Esophagus muscularis mucosa (tissue), 4 donors: ENCODE data around the gene RND1. TPM values are rescaled to one million over a fixed set of nuclear protein-coding genes. Genes with fewer than 3 reads are reported as not detected.

Source experiments
- DNase-seq: peaks from one replicate; pipeline ENCODE4 v3.0.0-alpha.2; 2017; ENCODE audit errors: extremely low spot score
- H3K27ac ChIP-seq, 4 donors: fragments of 200-600 bp; sonication (generic); replicated peaks in 1 of 4; 1 replicate in 3 of 4; 2 replicates in 1 of 4; pipeline ENCODE4 v1.5.1; 2016 to 2019; ENCODE audit warnings: mild to moderate bottlenecking in 1 of 4
- H3K27me3 ChIP-seq, 4 donors: fragments of 200-600 bp; sonication (generic); one replicate each; pipeline versions ENCODE4 v1.5.1 to v1.6.0; 2016 to 2019
- H3K36me3 ChIP-seq, 4 donors: fragments of 200-600 bp; sonication (generic); one replicate each; pipeline ENCODE4 v1.5.1; 2016 to 2019
- H3K4me1 ChIP-seq, 4 donors: fragments of 200-600 bp; sonication (generic); one replicate each; pipeline ENCODE4 v1.5.1; 2016 to 2019
- H3K4me3 ChIP-seq, 4 donors: fragments of 200-600 bp; sonication (generic); 1 replicate in 2 of 4; 2 replicates in 2 of 4; pipeline ENCODE4 v1.5.1; 2016 to 2019; ENCODE audit warnings: mild to moderate bottlenecking in 4 of 4, moderate library complexity in 1 of 4
- H3K9me3 ChIP-seq, 4 donors: fragments of 200-600 bp; sonication (generic); 1 replicate in 3 of 4; 2 replicates in 1 of 4; pipeline ENCODE4 v1.5.1; 2016 to 2019
- CTCF ChIP-seq, 3 experiments: fragments of 200-600 bp in 2 of 3; fragments of 450-650 bp in 1 of 3; sonication (generic) in 2 of 3; IDR thresholded peaks; one replicate each; pipeline ENCODE4 v1.5.1; 2017 to 2019; ENCODE audit warnings: antibody characterized with exemption in 3 of 3, mild to moderate bottlenecking in 2 of 3, moderate library complexity in 1 of 3
- EP300 ChIP-seq: sonication (generic); formaldehyde crosslinking; IDR thresholded peaks from one replicate; pipeline ENCODE4 v1.6.1; 2017; ENCODE audit warnings: antibody characterized with exemption
- POLR2A ChIP-seq: fragments of 450-650 bp; IDR thresholded peaks from one replicate; pipeline ENCODE4 v1.6.1; 2017; ENCODE audit warnings: antibody characterized with exemption, moderate library complexity, mild to moderate bottlenecking, low read depth
- POLR2AphosphoS5 ChIP-seq, 2 donors: sonication (generic); formaldehyde crosslinking; IDR thresholded peaks; one replicate each; pipeline ENCODE4 v1.6.1; 2017; ENCODE audit warnings: antibody characterized with exemption in 2 of 2
- WGBS: methylation state at CpG from one replicate; pipeline ENCODE4 v1.1.5; 2018; 5-methylcytosine and 5-hydroxymethylcytosine counted together
- intact Hi-C: fragments of 100-400 bp; cut with DNase I; formaldehyde crosslinking; loops from one replicate; pipeline ENCODE4 v1.15.1; 2023
- small RNA-seq, 3 donors: library from RNA; depleted of rRNA; stranded (forward); fragments of <200 nt; gene quantifications; one replicate each; pipeline ENCODE3, GENCODE V24; 2016
- total RNA-seq, 4 donors: library from RNA; depleted of rRNA; stranded (reverse); fragments of >200 nt; gene quantifications; one replicate each; pipeline versions ENCODE4 v1.1.0 to v1.2.1, GENCODE V29; 2016

RND1 gene
- total RNA-seq, 4 donors from 2014 or later, result 0.29 to 6.5 (median 0.32) TPM; not detected in 1

GRCh38 chr12:48812389-48812788 is 53.3 kb downstream of the RND1 start:
- Histone ChIP-seq H3K36me3 (no peaks in the 10 kb centered on the region), H3K4me1 (peaks cover 24 to 60% (median 47%) of the 10 kb centered on the region in 4 donors), H3K9me3 (no peaks in the 10 kb centered on the region), H3K4me3 (no peak overlapping the region), H3K27me3 (no peaks in the 10 kb centered on the region), H3K27ac (peak overlapping the region in 2 of 4 donors; percentile 11 to 60)
- DNase-seq, result no peak
- TF ChIP-seq POLR2AphosphoS5 (IDR thresholded peaks at IDR 0.05), result no peak
- TF ChIP-seq EP300, result no peak
- TF ChIP-seq POLR2A, result no peak
- no peak for TF ChIP-seq CTCF (IDR thresholded peaks at IDR 0.05)
- no CpG with 5 or more reads among the region's 2 CpGs for WGBS
- intact Hi-C loops, result no loop called here

GRCh38 chr12:48811437-48812090 is 54.1 kb downstream of the RND1 start:
- H3K27me3 ChIP-seq, result no peaks in the 10 kb centered on the region
- TF ChIP-seq EP300 (no peak), POLR2AphosphoS5 (IDR thresholded peaks at IDR 0.05) (no peak), CTCF (IDR thresholded peaks at IDR 0.05) (no peak), POLR2A (no peak)
- no peak for DNase-seq
- 68% methylated on average over 5 of the region's 5 CpGs for whole genome bisulfite sequencing
- no peak overlapping the region for H3K4me3 ChIP-seq
- H3K4me1 ChIP-seq, result peaks cover 19 to 52% (median 40%) of the 10 kb centered on the region in 4 donors
- H3K36me3 ChIP-seq, result no peaks in the 10 kb centered on the region
- H3K9me3 ChIP-seq, result no peaks in the 10 kb centered on the region
- intact Hi-C loops, result no loop called here
- peak overlapping the region in 3 of 4 donors; percentile 3 to 60 (median 21) for H3K27ac ChIP-seq

GRCh38 chr12:48810903-48811431 is 54.7 kb downstream of the RND1 start:
- Histone ChIP-seq H3K4me3 (no peak overlapping the region), H3K4me1 (peaks cover 13 to 46% (median 34%) of the 10 kb centered on the region in 4 donors), H3K36me3 (no peaks in the 10 kb centered on the region), H3K27ac (peak overlapping the region in 3 of 4 donors; percentile 3 to 60 (median 21)), H3K9me3 (no peaks in the 10 kb centered on the region), H3K27me3 (no peaks in the 10 kb centered on the region)
- WGBS, result 39% methylated on average over 5 of the region's 5 CpGs
- DNase-seq, result no peak
- intact Hi-C loops, result no loop called here
- no peak for TF ChIP-seq POLR2AphosphoS5 (IDR thresholded peaks at IDR 0.05)
- TF ChIP-seq EP300, result no peak
- TF ChIP-seq POLR2A, result no peak
- TF ChIP-seq CTCF (IDR thresholded peaks at IDR 0.05), result no peak

GRCh38 chr12:48807981-48808380 is 57.7 kb downstream of the RND1 start:
- no peak for DNase-seq
- Histone ChIP-seq H3K4me1 (peaks cover 0 to 23% (median 15%) of the 10 kb centered on the region in 4 donors), H3K9me3 (no peaks in the 10 kb centered on the region), H3K27me3 (no peaks in the 10 kb centered on the region), H3K36me3 (no peaks in the 10 kb centered on the region), H3K4me3 (no peak overlapping the region), H3K27ac (no peak overlapping the region)
- WGBS, result 93% methylated on average over 3 of the region's 3 CpGs
- no peak for TF ChIP-seq CTCF (IDR thresholded peaks at IDR 0.05)
- TF ChIP-seq EP300, result no peak
- TF ChIP-seq POLR2AphosphoS5 (IDR thresholded peaks at IDR 0.05), result no peak
- no peak for TF ChIP-seq POLR2A
- intact Hi-C loops, result no loop called here

Small RNA genes lying within 50 kb of the gene (small RNA-seq; reads per million reads assigned to genes)
- gene AC073610.1 (0 reads per million in 3 donors), gene RF00019 (0 reads per million in 3 donors), gene RNU6-600P (0 reads per million in 3 donors)

Other genes starting within 250 kb of the RND1 start
- 10 to 100 TPM; 41.3 to 58.8 (median 43.4) TPM for gene KANSL2, start 183.6 kb downstream of the RND1 start, total RNA-seq
- gene CCNT1, start 149.2 kb downstream of the RND1 start, total RNA-seq, result 10 to 100 TPM; 18.8 to 22.0 (median 19.8) TPM
- 10 to 100 TPM; 17.9 to 35.5 (median 24.0) TPM for gene ADCY6, start 76.8 kb downstream of the RND1 start, total RNA-seq
- gene CACNB3, start 47.4 kb downstream of the RND1 start, total RNA-seq, result 10 to 100 TPM; 11.6 to 41.0 (median 28.4) TPM
- 10 to 100 TPM; 51.1 to 88.3 (median 74.1) TPM for gene DDX23, start 13.7 kb downstream of the RND1 start, total RNA-seq
- gene FKBP11, start 59.6 kb upstream of the RND1 start, total RNA-seq, result 1 to 10 TPM; 4.9 to 8.1 (median 7.8) TPM
- 10 to 100 TPM; 42.8 to 71.9 (median 65.1) TPM for gene ARF3, start 91.6 kb upstream of the RND1 start, total RNA-seq
- 1 to 10 TPM in 2 of 4 donors, under 1 TPM in 2; 0.92 to 1.8 (median 1.1) TPM for gene WNT10B, start 105.9 kb upstream of the RND1 start, total RNA-seq
- gene WNT1, start 112.5 kb upstream of the RND1 start, total RNA-seq, result not detected
- under 1 TPM in 1 of 4 donors, not detected in 3; 0.11 TPM for gene DDN, start 133.5 kb upstream of the RND1 start, total RNA-seq
- 10 to 100 TPM; 52.0 to 70.6 (median 64.3) TPM for gene PRKAG1, start 152.9 kb upstream of the RND1 start, total RNA-seq
- 10 to 100 TPM; 47.2 to 85.2 (median 76.2) TPM for gene KMT2D, start 194.9 kb upstream of the RND1 start, total RNA-seq
- under 1 TPM in 2 of 4 donors, not detected in 2; 0.40 to 0.97 TPM for gene RHEBL1, start 204.1 kb upstream of the RND1 start, total RNA-seq
- gene DHH, start 228.9 kb upstream of the RND1 start, total RNA-seq, result 1 to 10 TPM in 3 of 4 donors, under 1 TPM in 1; 0.66 to 3.0 (median 1.9) TPM
- gene LMBR1L, start 245.0 kb upstream of the RND1 start, total RNA-seq, result 10 to 100 TPM; 24.7 to 54.0 (median 34.3) TPM